ENCODE data around the gene DEF6.

Gene DEF6, protein sequence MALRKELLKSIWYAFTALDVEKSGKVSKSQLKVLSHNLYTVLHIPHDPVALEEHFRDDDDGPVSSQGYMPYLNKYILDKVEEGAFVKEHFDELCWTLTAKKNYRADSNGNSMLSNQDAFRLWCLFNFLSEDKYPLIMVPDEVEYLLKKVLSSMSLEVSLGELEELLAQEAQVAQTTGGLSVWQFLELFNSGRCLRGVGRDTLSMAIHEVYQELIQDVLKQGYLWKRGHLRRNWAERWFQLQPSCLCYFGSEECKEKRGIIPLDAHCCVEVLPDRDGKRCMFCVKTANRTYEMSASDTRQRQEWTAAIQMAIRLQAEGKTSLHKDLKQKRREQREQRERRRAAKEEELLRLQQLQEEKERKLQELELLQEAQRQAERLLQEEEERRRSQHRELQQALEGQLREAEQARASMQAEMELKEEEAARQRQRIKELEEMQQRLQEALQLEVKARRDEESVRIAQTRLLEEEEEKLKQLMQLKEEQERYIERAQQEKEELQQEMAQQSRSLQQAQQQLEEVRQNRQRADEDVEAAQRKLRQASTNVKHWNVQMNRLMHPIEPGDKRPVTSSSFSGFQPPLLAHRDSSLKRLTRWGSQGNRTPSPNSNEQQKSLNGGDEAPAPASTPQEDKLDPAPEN

GRCh38 chr6:35297601-35298481 is at the start of gene DEF6:
Gene DEF6 (plus strand): TSS chr6:35297818. CDS start chr6:35297857, 39 bp downstream.
- peak; percentile 61 for DNase-seq

GRCh38 chr6:35248300-35248699 is 49.3 kb upstream of the DEF6 start:
- no peak for DNase-seq

DNA sequence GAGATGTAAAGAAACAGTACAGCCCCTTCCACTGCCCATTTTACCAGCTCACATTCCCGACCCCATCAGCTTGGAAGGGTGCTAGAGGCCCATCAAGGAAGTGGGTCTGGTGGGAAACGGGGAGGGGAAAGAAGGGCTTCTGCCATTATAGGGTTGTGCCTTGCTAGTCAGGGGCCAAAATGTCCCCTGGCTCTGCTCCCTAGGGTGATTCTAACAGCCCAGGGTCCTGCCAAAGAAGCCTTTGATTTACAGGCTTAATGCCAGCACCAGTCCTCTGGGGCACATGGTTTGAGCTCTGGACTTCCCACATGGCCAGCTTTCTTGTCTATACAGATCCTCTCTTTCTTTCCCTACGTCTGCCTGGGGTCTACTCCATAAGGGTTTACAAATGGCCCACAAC is 48.7 kb upstream of the DEF6 start:
- no peak for DNase-seq

DNA sequence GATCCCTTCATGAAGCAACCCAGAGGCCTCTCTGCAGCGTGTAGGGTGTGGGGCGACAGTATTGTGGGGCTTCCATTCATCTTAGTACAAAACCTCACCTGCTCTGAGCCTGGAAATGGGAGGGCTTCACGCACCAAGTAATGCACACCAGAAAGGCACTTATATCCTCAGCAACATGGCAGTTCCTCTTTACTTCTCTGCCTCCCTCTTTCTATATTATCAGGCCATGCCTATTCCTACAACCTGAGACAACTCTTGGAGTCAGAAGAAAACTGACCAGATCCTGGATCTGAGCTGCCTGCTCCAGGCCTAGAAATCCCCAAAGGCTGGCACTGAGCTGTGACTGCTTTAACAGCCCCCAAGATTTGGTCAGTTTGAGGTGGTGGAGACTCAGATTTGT is 45.7 kb upstream of the DEF6 start:
- no peak for DNase-seq

- no peak for DNase-seq
These were observed 44.4 kb upstream of the DEF6 start for GRCh38 chr6:35253249-35253648.

DNA sequence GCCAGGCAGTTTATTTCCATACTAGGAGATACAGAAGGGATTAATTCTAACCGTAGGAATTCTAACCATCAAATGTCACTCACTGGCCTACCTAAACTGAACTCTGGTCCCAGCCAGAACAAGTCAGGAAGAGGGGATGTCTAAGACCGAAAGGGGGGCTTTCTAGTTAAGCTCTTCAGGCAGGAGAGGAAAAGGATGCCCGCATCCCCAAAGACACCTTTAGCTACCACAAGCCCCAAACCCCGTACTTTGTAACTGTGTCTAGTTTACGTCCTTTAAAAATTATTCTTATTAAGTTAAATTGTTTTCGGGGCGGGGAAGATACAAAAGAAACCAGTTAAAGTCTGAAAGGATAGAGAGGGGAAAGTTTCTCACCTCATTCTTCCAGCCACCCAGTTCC is 39.3 kb upstream of the DEF6 start:
- no peak for DNase-seq

- no peak for DNase-seq
These were observed 38.8 kb upstream of the DEF6 start for GRCh38 chr6:35258858-35259193.

DNA sequence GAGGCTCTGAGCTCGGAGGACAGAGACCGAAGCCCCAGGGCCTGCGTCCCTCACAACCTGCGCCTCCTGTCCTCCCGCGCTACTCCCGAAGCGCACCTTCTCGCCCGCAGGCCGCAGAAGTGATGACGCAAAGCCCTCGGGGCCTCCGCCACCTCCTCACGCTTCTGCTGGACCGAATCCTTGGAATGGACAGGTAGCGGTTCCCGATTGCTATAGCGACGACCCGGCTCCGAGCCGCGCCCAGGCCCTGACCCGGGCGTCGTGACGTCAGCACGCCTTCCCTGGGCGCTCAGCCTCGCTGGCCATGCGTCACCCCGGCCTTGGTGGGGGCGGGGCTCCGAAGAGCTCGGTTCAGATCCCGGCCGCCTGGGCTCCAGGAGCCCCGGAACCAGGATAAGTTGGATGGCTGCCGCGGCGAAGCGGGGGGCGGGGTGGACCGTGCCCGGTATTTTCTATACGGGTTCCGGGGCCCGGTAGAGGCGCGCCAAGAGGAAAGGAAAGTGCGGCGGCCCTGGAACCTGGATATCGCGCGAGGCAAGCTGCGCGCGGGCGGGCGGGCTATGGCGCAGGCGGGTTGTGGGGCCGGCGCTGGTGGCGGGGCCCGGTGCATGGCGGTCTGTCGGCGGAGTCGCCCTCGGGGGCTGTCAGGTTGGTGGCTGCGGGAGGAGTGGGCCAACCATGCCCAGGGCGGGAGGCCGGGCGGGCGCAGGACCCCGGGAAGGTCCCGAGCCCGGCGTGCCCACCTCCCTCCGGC is 38.2 kb upstream of the DEF6 start, which contains the start of gene ZNF76:
Gene ZNF76, plus strand, starts transcription at position 542 of the 754 bp plus-strand sequence. CDS start 21,417 bp downstream, outside the sequence.
- DNase-seq = peak; percentile 92

- DNase-seq = peak; percentile 43
These were observed 37.5 kb upstream of the DEF6 start for GRCh38 chr6:35259948-35260590.

DNA sequence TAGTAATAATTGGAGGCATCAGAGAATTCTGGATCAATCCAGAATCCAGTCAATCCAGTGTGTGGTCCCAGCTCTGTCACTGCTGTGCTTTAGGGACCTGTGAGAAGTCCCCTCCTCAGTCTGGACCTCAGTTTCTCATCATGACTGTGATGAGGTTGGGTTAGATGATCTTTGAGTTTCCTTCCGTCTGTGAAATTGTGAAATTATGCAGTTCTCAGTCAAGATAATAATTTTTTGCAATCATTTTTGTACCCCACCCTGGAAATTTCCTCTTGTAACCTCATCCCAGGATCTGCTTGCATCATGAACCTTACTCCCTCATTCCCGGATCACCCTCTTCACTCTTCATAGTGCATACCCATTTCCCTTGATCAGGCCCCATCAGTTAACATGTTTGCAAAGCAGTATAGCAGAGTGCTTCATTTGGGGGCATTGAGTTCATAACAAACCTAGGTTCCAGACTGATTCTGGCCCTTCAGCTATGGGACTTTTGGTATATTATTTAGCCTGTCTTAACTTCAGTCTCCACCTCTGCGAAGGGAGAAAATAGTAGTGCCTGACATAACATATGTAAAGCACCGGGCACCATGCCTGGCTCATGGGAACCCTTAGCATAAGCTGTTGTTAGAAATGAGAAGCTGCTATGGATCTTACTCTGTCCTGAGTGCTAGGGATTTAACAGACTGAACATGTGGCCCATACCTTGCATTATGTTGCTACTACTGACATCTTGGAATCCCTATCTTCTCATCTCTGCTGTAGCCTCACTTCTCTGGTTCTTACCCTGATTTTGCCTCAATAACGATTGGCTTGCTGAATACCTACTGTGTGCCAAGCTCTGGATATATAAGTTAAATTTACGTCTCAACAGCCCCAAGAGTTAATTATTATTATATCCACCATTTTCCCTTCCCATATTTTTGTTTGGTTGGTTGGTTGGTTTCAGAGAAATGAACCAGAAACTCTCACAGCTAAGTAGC is 36.7 kb upstream of the DEF6 start:
- no peak for DNase-seq

- DNase-seq = no peak
These were observed 35.0 kb upstream of the DEF6 start for GRCh38 chr6:35262596-35262995.

DNA sequence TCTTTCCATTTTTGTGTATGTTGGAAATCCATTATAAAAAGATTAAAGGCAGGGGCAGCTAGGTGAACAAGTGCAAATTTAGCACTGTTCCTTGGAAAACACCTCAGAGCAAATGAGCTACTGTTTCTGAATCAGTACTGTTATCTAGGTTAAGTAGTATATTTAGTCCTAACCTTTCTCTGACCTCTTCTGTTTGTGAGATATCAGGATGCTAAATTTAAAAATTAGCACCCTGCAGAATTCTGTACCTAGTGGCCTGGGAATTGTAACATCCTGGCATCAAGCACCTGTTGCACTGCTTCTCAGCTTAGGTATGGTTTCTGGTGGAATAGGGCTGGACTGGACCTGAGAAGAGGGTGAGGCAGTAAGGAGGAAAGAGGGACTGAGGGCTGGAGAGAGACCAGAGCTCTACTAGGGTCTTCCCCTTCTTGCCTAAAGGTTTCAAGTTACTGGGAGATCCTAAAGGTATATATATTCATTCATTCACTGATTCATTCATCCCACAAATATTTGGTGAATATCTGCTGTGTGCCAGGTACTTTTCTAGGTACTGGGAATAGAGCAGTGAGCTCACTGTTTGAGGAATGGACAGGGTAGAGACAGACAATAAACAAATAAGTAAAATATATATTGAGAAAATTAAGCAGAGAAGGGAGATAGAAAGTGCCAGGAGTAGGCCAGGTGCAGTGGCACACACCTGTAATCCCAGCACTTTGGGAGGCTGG is 32.9 kb upstream of the DEF6 start:
- peak; percentile 16 for DNase-seq

GRCh38 chr6:35265523-35265922 is 32.1 kb upstream of the DEF6 start:
- no peak for DNase-seq

DNA sequence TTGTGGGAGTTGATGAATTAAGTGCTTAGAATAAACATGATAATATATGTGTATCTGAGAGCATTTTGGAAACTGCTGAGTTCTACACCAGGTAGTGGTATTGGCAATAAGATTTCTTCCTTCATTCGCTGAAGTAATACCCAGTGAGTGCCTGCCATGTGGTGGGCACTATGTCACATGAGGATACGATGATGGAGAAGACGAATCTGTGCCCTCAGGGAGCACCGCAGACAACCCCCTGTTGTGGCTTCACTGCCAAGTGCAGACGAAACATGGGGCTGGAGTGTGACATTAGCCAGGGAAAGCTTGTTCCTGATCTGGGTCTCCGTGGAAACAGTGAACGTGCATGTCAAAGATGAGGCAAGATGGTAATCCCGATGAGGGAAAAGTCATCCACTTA is 30.2 kb upstream of the DEF6 start:
- DNase-seq = no peak

DNA sequence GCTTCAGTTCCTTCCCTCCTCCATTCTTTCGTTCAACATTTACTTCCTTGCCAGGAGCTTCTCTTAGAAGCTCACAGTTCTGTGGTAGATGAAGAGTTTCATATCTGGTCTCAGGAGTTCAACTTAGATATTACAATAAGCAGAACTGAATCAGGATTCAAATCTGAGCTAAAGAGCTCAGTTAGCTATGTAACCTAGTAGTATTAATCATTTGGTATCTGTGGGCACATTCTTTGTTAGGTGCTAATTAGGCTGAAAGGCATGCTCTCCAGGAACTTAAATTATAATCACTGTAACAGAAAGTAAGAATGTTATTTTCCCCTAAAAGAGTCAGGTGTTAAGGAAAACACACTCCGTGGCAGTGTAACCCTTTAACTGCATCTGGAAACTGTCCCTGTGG is 29.7 kb upstream of the DEF6 start:
- DNase-seq = no peak

- no peak for DNase-seq
These were observed 25.6 kb upstream of the DEF6 start for GRCh38 chr6:35272005-35272404.

GRCh38 chr6:35273822-35274559 is 23.6 kb upstream of the DEF6 start:
- no peak for DNase-seq

DNA sequence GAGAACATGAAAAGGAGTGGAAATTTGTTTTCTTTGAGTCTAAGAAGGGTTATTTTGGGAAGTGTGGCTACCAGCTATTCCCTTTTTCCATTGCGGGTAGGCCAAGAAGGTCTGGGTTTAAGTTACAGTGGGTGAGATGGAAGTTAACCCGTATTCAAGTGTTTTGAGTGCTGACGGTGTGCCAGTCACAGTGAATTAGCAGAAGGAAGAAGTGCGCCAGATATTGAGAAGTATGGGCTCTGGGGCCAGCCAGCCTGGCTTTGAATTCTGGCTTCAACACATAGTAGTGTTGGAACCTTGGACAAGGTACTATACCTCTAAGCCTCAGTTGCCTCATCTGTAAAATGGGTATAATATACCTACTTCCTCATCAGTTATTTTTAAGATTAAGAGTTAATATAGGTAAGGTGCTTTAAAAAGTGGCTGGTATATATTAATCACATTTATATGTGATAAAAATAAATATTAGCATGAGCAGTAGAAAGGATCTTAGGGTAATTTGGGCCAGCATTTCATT is 21.8 kb upstream of the DEF6 start:
- no peak for DNase-seq

GRCh38 chr6:35278708-35279107 is 18.9 kb upstream of the DEF6 start:
- no peak for DNase-seq
